ENCODE measurements around the gene TTC14.
A peak's percentile ranks its signal among the peaks of the same experiment; 100 is the strongest.

DNA sequence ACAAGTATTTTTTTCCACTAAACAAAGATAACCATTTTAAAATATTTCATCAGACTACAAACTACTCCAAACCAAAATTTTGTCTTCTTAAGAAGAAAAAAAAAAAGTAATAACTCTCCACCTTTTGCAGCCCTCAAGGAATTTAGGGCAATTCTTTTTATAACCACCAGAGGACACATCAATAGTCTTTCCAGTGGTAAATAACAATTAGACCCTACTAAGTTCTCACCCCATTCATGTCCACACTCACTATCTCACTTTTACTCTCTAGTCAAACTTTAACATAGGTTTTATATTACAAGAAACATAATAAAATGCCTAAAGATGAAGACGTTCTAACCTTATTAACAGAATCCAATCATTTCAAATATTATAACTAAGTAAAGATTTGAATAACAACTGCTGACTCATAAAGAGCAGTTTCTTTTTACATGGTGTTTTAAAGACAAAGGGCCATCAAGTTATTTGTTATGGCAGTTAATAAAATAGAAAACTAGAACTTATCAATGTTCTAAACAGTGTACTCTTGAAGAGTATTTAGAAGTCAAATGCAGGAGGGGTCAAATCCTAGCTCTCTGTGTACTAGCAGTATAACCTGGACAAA lies 44.3 kb downstream of the TTC14 start:
- TF ChIP-seq, protein P1, sequence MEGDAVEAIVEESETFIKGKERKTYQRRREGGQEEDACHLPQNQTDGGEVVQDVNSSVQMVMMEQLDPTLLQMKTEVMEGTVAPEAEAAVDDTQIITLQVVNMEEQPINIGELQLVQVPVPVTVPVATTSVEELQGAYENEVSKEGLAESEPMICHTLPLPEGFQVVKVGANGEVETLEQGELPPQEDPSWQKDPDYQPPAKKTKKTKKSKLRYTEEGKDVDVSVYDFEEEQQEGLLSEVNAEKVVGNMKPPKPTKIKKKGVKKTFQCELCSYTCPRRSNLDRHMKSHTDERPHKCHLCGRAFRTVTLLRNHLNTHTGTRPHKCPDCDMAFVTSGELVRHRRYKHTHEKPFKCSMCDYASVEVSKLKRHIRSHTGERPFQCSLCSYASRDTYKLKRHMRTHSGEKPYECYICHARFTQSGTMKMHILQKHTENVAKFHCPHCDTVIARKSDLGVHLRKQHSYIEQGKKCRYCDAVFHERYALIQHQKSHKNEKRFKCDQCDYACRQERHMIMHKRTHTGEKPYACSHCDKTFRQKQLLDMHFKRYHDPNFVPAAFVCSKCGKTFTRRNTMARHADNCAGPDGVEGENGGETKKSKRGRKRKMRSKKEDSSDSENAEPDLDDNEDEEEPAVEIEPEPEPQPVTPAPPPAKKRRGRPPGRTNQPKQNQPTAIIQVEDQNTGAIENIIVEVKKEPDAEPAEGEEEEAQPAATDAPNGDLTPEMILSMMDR (IDR thresholded peaks at IDR 0.05): peak in 2 of 6 experiments; percentile 8 to 9
- TF ChIP-seq POLR2A (IDR thresholded peaks at IDR 0.05): no peak

Measured in thyroid gland (tissue), 4 donors.